Measurements from ENCODE around the gene KCNK1.

GRCh38 chr1:233654658-233655280, 40.9 kb downstream of the KCNK1 start:
- TF ChIP-seq EP300 (IDR thresholded peaks at IDR 0.05; ENCODE audit: borderline replicate concordance in 1 of 2, low read depth in 1 of 2, low read length in 1 of 2) (no peak), CTCF (IDR thresholded peaks at IDR 0.05) (no peak), POLR2AphosphoS5 (IDR thresholded peaks at IDR 0.05; ENCODE audit: low read depth, low read length) (no peak), REST (IDR thresholded peaks at IDR 0.05; ENCODE audit: low read depth, low read length) (no peak), TAF1 (IDR thresholded peaks at IDR 0.05; ENCODE audit: borderline replicate concordance, low read depth, low read length) (no peak), RFX5 (IDR thresholded peaks at IDR 0.05; ENCODE audit: low read length) (no peak)
